ENCODE results near the gene CCDC157. TPM values are rescaled to one million over a fixed set of nuclear protein-coding genes. Genes with fewer than 3 reads are reported as not detected.

CCDC157 gene
- total RNA-seq, 1 experiment from 2014 or later = 6.2 TPM

DNA sequence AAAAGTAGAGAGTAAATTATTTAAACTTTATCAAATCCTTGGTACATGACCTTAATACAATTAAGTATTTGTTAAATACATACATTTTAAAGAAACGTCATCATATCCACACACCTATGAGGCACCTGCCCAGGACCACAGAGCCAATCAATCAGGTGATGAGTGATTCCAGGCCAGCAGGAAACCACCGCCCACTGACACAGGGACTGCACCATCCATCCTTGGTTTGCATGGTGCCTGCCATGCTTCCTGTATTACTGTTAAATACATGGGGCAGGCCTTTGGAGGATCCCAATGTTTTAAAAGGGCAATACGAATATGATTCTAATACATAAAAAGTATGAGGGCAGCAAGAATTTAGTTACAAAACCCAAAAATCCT is 23.1 kb upstream of the CCDC157 start:
- BruUV-seq (replicated peaks) = no TSS peak
- no peaks in the 10 kb centered on the region for H3K27me3 ChIP-seq (ENCODE audit: insufficient read depth, low read depth)
- no peaks in the 10 kb centered on the region for H3K9me2 ChIP-seq (ENCODE audit: insufficient read depth)
- no peaks in the 10 kb centered on the region for H4K20me1 ChIP-seq (ENCODE audit: insufficient read depth)
- TF ChIP-seq EZH2 (IDR thresholded peaks at IDR 0.05; ENCODE audit: low read depth) = no peak
- TF ChIP-seq, protein P1, sequence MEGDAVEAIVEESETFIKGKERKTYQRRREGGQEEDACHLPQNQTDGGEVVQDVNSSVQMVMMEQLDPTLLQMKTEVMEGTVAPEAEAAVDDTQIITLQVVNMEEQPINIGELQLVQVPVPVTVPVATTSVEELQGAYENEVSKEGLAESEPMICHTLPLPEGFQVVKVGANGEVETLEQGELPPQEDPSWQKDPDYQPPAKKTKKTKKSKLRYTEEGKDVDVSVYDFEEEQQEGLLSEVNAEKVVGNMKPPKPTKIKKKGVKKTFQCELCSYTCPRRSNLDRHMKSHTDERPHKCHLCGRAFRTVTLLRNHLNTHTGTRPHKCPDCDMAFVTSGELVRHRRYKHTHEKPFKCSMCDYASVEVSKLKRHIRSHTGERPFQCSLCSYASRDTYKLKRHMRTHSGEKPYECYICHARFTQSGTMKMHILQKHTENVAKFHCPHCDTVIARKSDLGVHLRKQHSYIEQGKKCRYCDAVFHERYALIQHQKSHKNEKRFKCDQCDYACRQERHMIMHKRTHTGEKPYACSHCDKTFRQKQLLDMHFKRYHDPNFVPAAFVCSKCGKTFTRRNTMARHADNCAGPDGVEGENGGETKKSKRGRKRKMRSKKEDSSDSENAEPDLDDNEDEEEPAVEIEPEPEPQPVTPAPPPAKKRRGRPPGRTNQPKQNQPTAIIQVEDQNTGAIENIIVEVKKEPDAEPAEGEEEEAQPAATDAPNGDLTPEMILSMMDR (conservative IDR thresholded peaks at IDR 0.05) = no peak
- POLR2A ChIA-PET (ENCODE audit: unreplicated experiment) = no interaction called here
- H3K36me3 ChIP-seq (ENCODE audit: low read depth) = peaks cover 24% of the 10 kb centered on the region
- CTCF ChIA-PET = no interaction called here
- no peak overlapping the region for H3K4me2 ChIP-seq
- no peak overlapping the region for H2AFZ ChIP-seq
- no peaks in the 10 kb centered on the region for H3K79me2 ChIP-seq (ENCODE audit: low read depth)
- intact Hi-C loops (cut with micrococcal nuclease; ENCODE audit: unreplicated experiment) = no loop called here
- H3F3A ChIP-seq (ENCODE audit: insufficient read depth, low read depth) = peaks cover 46% of the 10 kb centered on the region
- no peaks in the 10 kb centered on the region for H3K9me3 ChIP-seq (ENCODE audit: insufficient read depth, low read depth)
- H3K4me3 ChIP-seq = no peak overlapping the region
- no peak for DNase-seq
- no peaks in the 10 kb centered on the region for H3K4me1 ChIP-seq (replicated peaks; ENCODE audit: insufficient read depth)
- no peak overlapping the region for H3K27ac ChIP-seq

DNA sequence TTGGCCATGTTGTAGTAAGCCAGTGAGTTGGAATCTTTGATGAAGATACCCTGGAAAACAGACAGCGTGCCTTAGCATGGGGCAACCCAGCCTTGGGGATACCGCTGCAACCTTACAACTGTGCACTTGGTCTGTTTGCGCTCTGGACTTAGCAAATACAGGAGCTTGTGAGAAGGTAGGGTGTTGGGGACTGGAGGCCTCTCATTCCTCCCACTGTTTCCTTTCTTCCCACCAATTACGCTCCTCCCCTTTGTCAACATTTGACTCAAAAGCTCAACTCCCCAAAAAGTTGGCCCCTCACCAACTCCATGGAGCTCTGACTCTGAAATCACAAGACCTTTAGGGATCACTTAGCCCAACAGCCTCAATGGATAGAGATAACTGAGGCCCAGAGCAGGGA is 22.2 kb upstream of the CCDC157 start:
- no peaks in the 10 kb centered on the region for H3K9me2 ChIP-seq (ENCODE audit: insufficient read depth)
- no peak overlapping the region for H3K4me3 ChIP-seq
- peaks cover 31% of the 10 kb centered on the region for H3K36me3 ChIP-seq (ENCODE audit: low read depth)
- no peaks in the 10 kb centered on the region for H3K4me1 ChIP-seq (replicated peaks; ENCODE audit: insufficient read depth)
- BruUV-seq (replicated peaks) = no TSS peak
- ChIA-PET POLR2A (ENCODE audit: unreplicated experiment) (no interaction called here), CTCF (no interaction called here)
- no peaks in the 10 kb centered on the region for H3K27me3 ChIP-seq (ENCODE audit: insufficient read depth, low read depth)
- intact Hi-C loops (cut with micrococcal nuclease; ENCODE audit: unreplicated experiment) = no loop called here
- H4K20me1 ChIP-seq (ENCODE audit: insufficient read depth) = no peaks in the 10 kb centered on the region
- TF ChIP-seq EZH2 (IDR thresholded peaks at IDR 0.05; ENCODE audit: low read depth) = no peak
- TF ChIP-seq, protein P1 (conservative IDR thresholded peaks at IDR 0.05) = no peak
- DNase-seq = no peak
- peaks cover 38% of the 10 kb centered on the region for H3F3A ChIP-seq (ENCODE audit: insufficient read depth, low read depth)
- no peak overlapping the region for H3K4me2 ChIP-seq
- no peak overlapping the region for H2AFZ ChIP-seq
- no peak overlapping the region for H3K27ac ChIP-seq
- H3K79me2 ChIP-seq (ENCODE audit: low read depth) = no peaks in the 10 kb centered on the region
- H3K9me3 ChIP-seq (ENCODE audit: insufficient read depth, low read depth) = no peaks in the 10 kb centered on the region

DNA sequence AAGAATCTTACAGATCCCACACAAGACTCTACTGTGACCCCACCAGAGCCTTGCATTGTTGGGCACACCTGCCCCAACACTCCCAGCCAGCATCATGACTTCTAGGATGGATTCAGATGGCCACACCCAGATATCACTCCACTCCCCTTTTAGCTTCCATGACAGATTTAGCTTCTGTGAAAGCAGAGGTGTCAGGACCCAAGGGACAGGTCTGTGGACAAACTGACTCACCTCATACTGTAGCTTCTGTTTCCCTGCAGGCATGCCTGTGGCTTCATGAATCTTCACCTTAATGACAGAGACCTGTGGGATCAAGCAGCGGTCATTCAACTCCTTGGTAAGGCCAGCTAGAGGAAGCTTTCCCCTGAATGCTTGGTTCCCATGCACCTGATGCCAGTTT is 21.6 kb upstream of the CCDC157 start:
- no peaks in the 10 kb centered on the region for H4K20me1 ChIP-seq (ENCODE audit: insufficient read depth)
- no peak overlapping the region for H2AFZ ChIP-seq
- H3K36me3 ChIP-seq (ENCODE audit: low read depth) = peaks cover 37% of the 10 kb centered on the region
- BruUV-seq (replicated peaks) = no TSS peak
- intact Hi-C loops (cut with micrococcal nuclease; ENCODE audit: unreplicated experiment) = no loop called here
- H3K4me2 ChIP-seq = no peak overlapping the region
- ChIA-PET CTCF (no interaction called here), POLR2A (ENCODE audit: unreplicated experiment) (no interaction called here)
- no peak for DNase-seq
- H3K4me3 ChIP-seq = no peak overlapping the region
- no peaks in the 10 kb centered on the region for H3K79me2 ChIP-seq (ENCODE audit: low read depth)
- no peak for TF ChIP-seq EZH2 (IDR thresholded peaks at IDR 0.05; ENCODE audit: low read depth)
- H3F3A ChIP-seq (ENCODE audit: insufficient read depth, low read depth) = peaks cover 32% of the 10 kb centered on the region
- H3K27ac ChIP-seq = no peak overlapping the region
- no peaks in the 10 kb centered on the region for H3K27me3 ChIP-seq (ENCODE audit: insufficient read depth, low read depth)
- no peaks in the 10 kb centered on the region for H3K9me2 ChIP-seq (ENCODE audit: insufficient read depth)
- H3K9me3 ChIP-seq (ENCODE audit: insufficient read depth, low read depth) = no peaks in the 10 kb centered on the region
- H3K4me1 ChIP-seq (replicated peaks; ENCODE audit: insufficient read depth) = no peaks in the 10 kb centered on the region

DNA sequence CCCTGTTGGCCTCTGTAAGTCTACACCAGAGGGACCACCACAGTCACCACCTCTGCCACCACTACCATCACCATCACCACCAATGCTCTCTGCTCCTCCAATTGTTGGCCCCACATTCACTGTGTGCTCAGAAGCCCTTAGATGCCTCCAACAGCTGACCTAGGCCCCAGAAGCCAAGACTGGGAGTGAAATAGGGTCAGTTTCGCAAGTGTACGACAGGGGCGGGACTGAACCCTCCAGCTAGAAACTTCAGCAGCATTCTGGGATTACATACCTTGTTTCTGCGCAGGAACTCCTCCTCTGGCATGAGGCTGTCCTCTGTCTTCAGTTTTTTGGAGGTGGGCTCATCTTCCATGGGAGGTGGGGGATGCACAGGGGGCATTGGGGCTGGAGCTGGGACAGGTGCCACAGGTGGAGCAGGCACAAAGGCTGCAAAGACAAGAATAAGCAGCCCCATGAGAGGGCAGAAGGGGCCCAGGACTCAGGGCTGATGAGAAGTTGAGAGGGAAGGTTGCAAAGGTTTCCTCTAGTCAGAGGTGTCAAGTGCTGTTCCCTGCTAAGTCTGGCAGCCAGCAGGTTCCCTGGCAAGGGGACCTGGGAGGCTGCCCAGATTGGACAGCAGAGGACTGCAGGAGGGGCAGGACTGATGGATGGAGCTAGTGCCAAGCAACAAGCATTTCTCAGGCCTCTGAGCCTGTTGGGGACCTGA is 19.9 kb upstream of the CCDC157 start:
- DNase-seq = no peak
- no peaks in the 10 kb centered on the region for H3K79me2 ChIP-seq (ENCODE audit: low read depth)
- no peaks in the 10 kb centered on the region for H3K27me3 ChIP-seq (ENCODE audit: insufficient read depth, low read depth)
- H3F3A ChIP-seq (ENCODE audit: insufficient read depth, low read depth) = peaks cover 16% of the 10 kb centered on the region; the same call in 1 of the 2 replicates
- no peaks in the 10 kb centered on the region for H3K9me2 ChIP-seq (ENCODE audit: insufficient read depth)
- no peaks in the 10 kb centered on the region for H3K9me3 ChIP-seq (ENCODE audit: insufficient read depth, low read depth)
- TF ChIP-seq, protein P1 (conservative IDR thresholded peaks at IDR 0.05) = no peak
- no peak for TF ChIP-seq EZH2 (IDR thresholded peaks at IDR 0.05; ENCODE audit: low read depth)
- no peak overlapping the region for H3K4me2 ChIP-seq
- no peaks in the 10 kb centered on the region for H4K20me1 ChIP-seq (ENCODE audit: insufficient read depth)
- ChIA-PET CTCF (no interaction called here), POLR2A (ENCODE audit: unreplicated experiment) (interaction anchor here (0.6 kb wide), 1 partner anchor 153 kb away, joined by 4 read pairs; no protein-coding TSS in a partner anchor)
- H3K4me3 ChIP-seq = no peak overlapping the region
- H3K36me3 ChIP-seq (ENCODE audit: low read depth) = peaks cover 48% of the 10 kb centered on the region
- no peak overlapping the region for H3K27ac ChIP-seq
- intact Hi-C loops (cut with micrococcal nuclease; ENCODE audit: unreplicated experiment) = no loop called here
- no TSS peak for BruUV-seq (replicated peaks)
- no peaks in the 10 kb centered on the region for H3K4me1 ChIP-seq (replicated peaks; ENCODE audit: insufficient read depth)
- no peak overlapping the region for H2AFZ ChIP-seq
